T-cell (primary cell): ENCODE data around the gene PTPN2. TPM values are rescaled to one million over a fixed set of nuclear protein-coding genes. Genes with fewer than 3 reads are reported as not detected.

ENCODE experiments used
- ATAC-seq, 4 experiments: fragments of 200-7000 bp in 3 of 4; fragments of 150-1000 bp in 1 of 4; cut with Tn5 transposase; replicated peaks in 1 of 4; 1 replicate in 3 of 4; 2 replicates in 1 of 4; pipeline ENCODE4 v1.10.0; 2021; ENCODE audit warnings: moderate library complexity in 3 of 4, mild to moderate bottlenecking in 2 of 4, moderate number of reproducible peaks in 1 of 4
- CTCF ChIA-PET, 2 donors: fragments of 300-600 bp; sonication (Branson Sonifier 250); formaldehyde crosslinking; loops; one replicate each; lab custom pipeline; 2022; ENCODE audit warnings: antibody characterized with exemption in 2 of 2; lab: Charles Lee
- POLR2A ChIA-PET, 2 donors: fragments of 300-600 bp; sonication (Branson Sonifier 250); formaldehyde crosslinking; loops; one replicate each; lab custom pipeline; 2022; ENCODE audit warnings: antibody characterized with exemption in 2 of 2; lab: Charles Lee
- DNase-seq, 35 experiments: peaks; one replicate each; pipeline versions ENCODE4 v3.0.0 to v3.0.0-alpha.2; 2013 to 2023
- H3K27ac ChIP-seq: one replicate; pipeline ENCODE4 v1.5.1; 2013; ENCODE audit warnings: low read length
- H3K27me3 ChIP-seq, 2 experiments: replicated peaks in 1 of 2; 1 replicate in 1 of 2; 2 replicates in 1 of 2; pipeline versions ENCODE4 v1.6.1 to v1.7.0; 2013; ENCODE audit warnings: low read length in 1 of 2, mixed read lengths in 1 of 2; ENCODE audit not compliant: control insufficient read depth in 2 of 2, insufficient read depth in 2 of 2; ENCODE audit errors: extremely low read depth in 1 of 2
- H3K36me3 ChIP-seq, 2 donors: 1 replicate in 1 of 2; 2 replicates in 1 of 2; pipeline versions ENCODE4 v1.6.1 to v1.7.0; 2013; ENCODE audit warnings: low read length in 1 of 2; ENCODE audit not compliant: control insufficient read depth in 2 of 2, insufficient read depth in 1 of 2; ENCODE audit errors: extremely low read depth in 1 of 2
- H3K4me1 ChIP-seq, 2 experiments: 1 replicate in 1 of 2; 2 replicates in 1 of 2; pipeline versions ENCODE4 v1.6.1 to v1.7.0; 2013; ENCODE audit warnings: low read length in 2 of 2, mixed read lengths in 1 of 2; ENCODE audit not compliant: insufficient read depth in 2 of 2, control insufficient read depth in 1 of 2; ENCODE audit errors: extremely low read depth in 1 of 2
- H3K4me3 ChIP-seq, 2 donors: 1 replicate in 1 of 2; 2 replicates in 1 of 2; pipeline versions ENCODE4 v1.5.1 to v1.7.0; 2013; ENCODE audit warnings: mild to moderate bottlenecking in 2 of 2, low read length in 1 of 2, moderate library complexity in 1 of 2; ENCODE audit not compliant: control insufficient read depth in 1 of 2; ENCODE audit errors: extremely low read depth in 1 of 2
- H3K9me3 ChIP-seq: 2 replicates; pipeline ENCODE4 v1.7.0; 2013
- H3K27ac Mint-ChIP-seq, 2 donors: one replicate each; pipeline ENCODE4 v1.8.0; 2020 to 2021; ENCODE audit warnings: mild to moderate bottlenecking in 2 of 2, mixed read lengths in 2 of 2
- H3K27me3 Mint-ChIP-seq, 2 donors: one replicate each; pipeline ENCODE4 v1.8.0; 2021 to 2022; ENCODE audit warnings: mixed read lengths in 2 of 2
- H3K36me3 Mint-ChIP-seq: one replicate; pipeline ENCODE4 v1.8.0; 2021; ENCODE audit warnings: mixed read lengths
- H3K4me1 Mint-ChIP-seq, 3 donors: one replicate each; pipeline ENCODE4 v1.8.0; 2020 to 2022; ENCODE audit warnings: mixed read lengths in 3 of 3, mild to moderate bottlenecking in 1 of 3
- H3K4me3 Mint-ChIP-seq, 3 donors: one replicate each; pipeline ENCODE4 v1.8.0; 2020 to 2022; ENCODE audit warnings: mild to moderate bottlenecking in 3 of 3, mixed read lengths in 3 of 3, moderate library complexity in 3 of 3
- H3K9me3 Mint-ChIP-seq, 3 donors: one replicate each; pipeline ENCODE4 v1.8.0; 2020 to 2022; ENCODE audit warnings: mixed read lengths in 3 of 3
- WGBS: methylation state at CpG from one replicate; pipeline ENCODE4 v1.1.5; 2013; ENCODE audit warnings: missing lambda C conversion rate; ENCODE audit not compliant: insufficient coverage; 5-methylcytosine and 5-hydroxymethylcytosine counted together
- total RNA-seq, 35 experiments: library from RNA in 6 of 35; stranded (reverse) in 6 of 35; fragments of 120-200 nt in 1 of 35; gene quantifications; one replicate each; pipeline versions ENCODE4 v1.2.1 to v1.2.4 and lab custom pipeline; 2013 to 2026

Gene PTPN2
- total RNA-seq, 5 donors from 2014 or later (not counting 1 experiment from before 2014, with no cell fraction given) = 44.8 to 78.4 (median 57.2) TPM

- POLR2A ChIA-PET = no interaction called here
- H3K27ac Mint-ChIP-seq = no peak overlapping the region
Measured at GRCh38 chr18:12818243-12818642, 65.8 kb downstream of the PTPN2 start.

GRCh38 chr18:12816451-12816850 lies 67.6 kb downstream of the PTPN2 start:
- 100% methylated on average over 1 of the region's 2 CpGs for WGBS
- H3K9me3 Mint-ChIP-seq = no peaks in the 10 kb centered on the region
- no peak overlapping the region for H3K27ac ChIP-seq
- H3K9me3 ChIP-seq = no peaks in the 10 kb centered on the region
- H3K27me3 ChIP-seq = no peaks in the 10 kb centered on the region
- H3K4me1 ChIP-seq = no peaks in the 10 kb centered on the region
- H3K27me3 Mint-ChIP-seq = no peaks in the 10 kb centered on the region
- H3K4me3 Mint-ChIP-seq = no peak overlapping the region
- H3K36me3 Mint-ChIP-seq = peaks cover 53% of the 10 kb centered on the region
- no peak for ATAC-seq
- H3K4me1 Mint-ChIP-seq = peaks cover 0 to 12% (median 2%) of the 10 kb centered on the region in 3 donors
- peaks cover 13 to 58% of the 10 kb centered on the region in 2 donors for H3K36me3 ChIP-seq
- DNase-seq = no peak
- CTCF ChIA-PET = interaction anchor here (0.6 to 0.7 kb wide), 2 partner anchors 14 to 1255 kb away, joined by 3 read pairs; no protein-coding TSS in a partner anchor
- POLR2A ChIA-PET = no interaction called here
- no peak overlapping the region for H3K4me3 ChIP-seq
- H3K27ac Mint-ChIP-seq = no peak overlapping the region

More at GRCh38 chr18:12818243-12818642, 65.8 kb downstream of the PTPN2 start:
- Histone ChIP-seq H3K9me3 (no peaks in the 10 kb centered on the region), H3K27ac (no peak overlapping the region), H3K4me1 (no peaks in the 10 kb centered on the region), H3K4me3 (no peak overlapping the region), H3K27me3 (no peaks in the 10 kb centered on the region), H3K36me3 (peaks cover 9 to 61% of the 10 kb centered on the region in 2 donors)
- H3K4me1 Mint-ChIP-seq = peaks cover 0 to 14% (median 2%) of the 10 kb centered on the region in 3 donors
- H3K9me3 Mint-ChIP-seq = no peaks in the 10 kb centered on the region
- H3K36me3 Mint-ChIP-seq = peaks cover 58% of the 10 kb centered on the region
- H3K27me3 Mint-ChIP-seq = no peaks in the 10 kb centered on the region
- no peak overlapping the region for H3K4me3 Mint-ChIP-seq
- CTCF ChIA-PET = no interaction called here
- WGBS = no CpG with 5 or more reads among the region's 3 CpGs
- no peak for DNase-seq
- ATAC-seq = no peak

- H3K36me3 Mint-ChIP-seq = peaks cover 67% of the 10 kb centered on the region
Measured at GRCh38 chr18:12811191-12811950, 72.7 kb downstream of the PTPN2 start.

GRCh38 chr18:12803069-12803936 lies 80.7 kb downstream of the PTPN2 start:
- WGBS = 100% methylated on average over 1 of the region's 1 CpG
- Mint-ChIP-seq H3K36me3 (peaks cover 61% of the 10 kb centered on the region), H3K27me3 (no peaks in the 10 kb centered on the region), H3K27ac (peak overlapping the region; percentile 50 to 63), H3K4me3 (no peak overlapping the region), H3K4me1 (peaks cover 14 to 24% (median 18%) of the 10 kb centered on the region in 3 donors), H3K9me3 (no peaks in the 10 kb centered on the region)
- Histone ChIP-seq H3K9me3 (no peaks in the 10 kb centered on the region), H3K4me1 (no peaks in the 10 kb centered on the region), H3K4me3 (no peak overlapping the region), H3K27ac (no peak overlapping the region), H3K36me3 (peaks cover 5 to 15% of the 10 kb centered on the region in 2 donors), H3K27me3 (no peaks in the 10 kb centered on the region)
- ChIA-PET POLR2A (no interaction called here), CTCF (interaction anchor here in 1 of 2 donors (0.5 to 1.2 kb wide), 3 partner anchors 14 to 162 kb away, joined by 3 to 5 read pairs (median 3); no protein-coding TSS in a partner anchor)
- DNase-seq = no peak
- no peak for ATAC-seq

More at GRCh38 chr18:12811191-12811950, 72.7 kb downstream of the PTPN2 start:
- H3K36me3 ChIP-seq = peaks cover 19 to 47% of the 10 kb centered on the region in 2 donors
- Mint-ChIP-seq H3K4me1 (no peaks in the 10 kb centered on the region), H3K27me3 (no peaks in the 10 kb centered on the region), H3K4me3 (no peak overlapping the region), H3K9me3 (no peaks in the 10 kb centered on the region), H3K27ac (no peak overlapping the region)
- H3K4me1 ChIP-seq = no peaks in the 10 kb centered on the region
- ChIA-PET POLR2A (no interaction called here), CTCF (no interaction called here)
- H3K9me3 ChIP-seq = no peaks in the 10 kb centered on the region
- H3K4me3 ChIP-seq = no peak overlapping the region
- no peak overlapping the region for H3K27ac ChIP-seq
- ATAC-seq (no peak), DNase-seq (no peak)
- 94% methylated on average over 3 of the region's 6 CpGs for WGBS
- H3K27me3 ChIP-seq = no peaks in the 10 kb centered on the region

- Histone ChIP-seq H3K4me3 (no peak overlapping the region), H3K4me1 (no peaks in the 10 kb centered on the region), H3K36me3 (peaks cover 9 to 22% of the 10 kb centered on the region in 2 donors), H3K27me3 (no peaks in the 10 kb centered on the region), H3K27ac (no peak overlapping the region), H3K9me3 (no peaks in the 10 kb centered on the region)
- Mint-ChIP-seq H3K27ac (no peak overlapping the region), H3K4me1 (peaks cover 14 to 24% (median 18%) of the 10 kb centered on the region in 3 donors), H3K9me3 (no peaks in the 10 kb centered on the region), H3K27me3 (no peaks in the 10 kb centered on the region), H3K36me3 (peaks cover 64% of the 10 kb centered on the region), H3K4me3 (no peak overlapping the region)
- no peak for ATAC-seq
- no CpG with 5 or more reads among the region's 1 CpG for WGBS
- CTCF ChIA-PET = interaction anchor here (0.6 to 1.2 kb wide), 3 partner anchors 14 to 119 kb away, joined by 3 to 4 read pairs (median 3); no protein-coding TSS in a partner anchor
- POLR2A ChIA-PET = no interaction called here
- DNase-seq = no peak
Measured at GRCh38 chr18:12802538-12802937, 81.5 kb downstream of the PTPN2 start.

- Histone ChIP-seq H3K27me3 (no peaks in the 10 kb centered on the region), H3K9me3 (no peaks in the 10 kb centered on the region), H3K27ac (no peak overlapping the region), H3K4me1 (peaks cover 0 to 3% of the 10 kb centered on the region in 2 experiments), H3K4me3 (no peak overlapping the region), H3K36me3 (peaks cover 10 to 47% of the 10 kb centered on the region in 2 donors)
- Mint-ChIP-seq H3K9me3 (no peaks in the 10 kb centered on the region), H3K4me3 (no peak overlapping the region), H3K36me3 (peaks cover 38% of the 10 kb centered on the region), H3K4me1 (no peaks in the 10 kb centered on the region), H3K27me3 (no peaks in the 10 kb centered on the region), H3K27ac (no peak overlapping the region)
- CTCF ChIA-PET = interaction anchor here in 1 of 2 donors (0.7 kb wide), 1 partner anchor 44 kb away, joined by 4 read pairs; no protein-coding TSS in a partner anchor
- WGBS = 100% methylated on average over 2 of the region's 3 CpGs
- no peak for DNase-seq
- ATAC-seq = no peak
- POLR2A ChIA-PET = interaction anchor here (0.5 to 0.6 kb wide), 2 partner anchors 87 to 343 kb away, joined by 5 to 6 read pairs; no protein-coding TSS in a partner anchor
Measured at GRCh38 chr18:12796448-12796847, 87.6 kb downstream of the PTPN2 start.
